Measurements from ENCODE around the gene OR10P1.

The OR10P1 gene

DNA sequence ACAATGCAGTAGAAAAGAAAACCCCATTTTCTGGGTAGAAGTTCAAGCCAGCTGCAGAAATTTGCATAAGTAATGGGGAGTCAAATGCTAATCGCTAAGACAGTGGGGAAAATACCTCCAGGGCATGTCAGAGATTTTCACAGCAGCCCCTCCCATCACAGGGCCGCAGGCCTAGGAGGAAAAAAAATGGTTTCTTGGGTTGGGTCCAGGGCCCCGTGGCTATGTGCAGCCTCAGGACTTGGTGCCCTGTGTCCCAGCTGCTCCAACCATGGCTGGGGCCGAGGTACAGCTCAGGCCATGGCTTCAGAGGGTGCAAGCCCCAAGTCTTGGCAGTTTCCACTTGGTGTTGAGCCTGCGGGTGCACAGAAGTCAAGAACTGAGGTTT is 14.6 kb downstream of the OR10P1 start:
- no peak for DNase-seq (ENCODE audit: low read depth, low spot score)

DNA sequence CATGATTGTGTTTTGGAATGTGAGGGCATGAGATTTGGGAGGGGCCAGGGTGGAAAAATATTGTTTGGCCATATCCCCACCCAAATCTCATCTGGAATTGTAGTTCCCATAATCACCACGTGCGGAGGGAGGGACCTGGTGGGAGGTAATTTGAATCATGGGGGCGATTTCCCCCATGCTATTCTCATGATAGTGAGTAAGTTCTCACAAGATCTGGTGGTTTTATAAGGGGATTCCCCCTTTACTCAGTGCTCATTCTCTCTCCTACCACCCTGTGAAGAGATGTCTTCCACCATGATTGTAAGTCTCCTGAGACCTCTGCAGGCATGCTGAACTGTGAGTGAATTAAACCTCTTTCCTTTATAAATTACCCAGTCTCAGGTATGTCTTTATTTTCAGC is 15.7 kb downstream of the OR10P1 start:
- no peak for DNase-seq (ENCODE audit: low read depth, low spot score)

DNA sequence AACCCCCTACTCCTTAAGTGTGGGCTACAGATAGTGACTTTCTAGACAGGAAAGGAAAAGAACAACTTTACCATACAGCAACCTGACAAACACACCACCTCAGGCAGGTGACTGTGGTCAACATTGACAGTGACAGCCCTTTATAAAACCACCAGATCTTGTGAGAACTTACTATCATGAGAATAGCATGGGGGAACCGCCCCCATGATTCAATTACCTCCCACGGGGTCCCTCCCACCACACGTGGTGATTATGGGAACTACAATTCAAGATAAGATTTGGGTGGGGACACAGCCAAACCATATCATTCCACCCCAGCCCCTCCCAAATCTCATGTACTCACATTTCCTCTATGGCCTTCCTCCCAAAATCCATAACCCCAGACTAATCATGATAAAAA is 16.3 kb downstream of the OR10P1 start:
- DNase-seq (ENCODE audit: low read depth, low spot score): no peak

DNA sequence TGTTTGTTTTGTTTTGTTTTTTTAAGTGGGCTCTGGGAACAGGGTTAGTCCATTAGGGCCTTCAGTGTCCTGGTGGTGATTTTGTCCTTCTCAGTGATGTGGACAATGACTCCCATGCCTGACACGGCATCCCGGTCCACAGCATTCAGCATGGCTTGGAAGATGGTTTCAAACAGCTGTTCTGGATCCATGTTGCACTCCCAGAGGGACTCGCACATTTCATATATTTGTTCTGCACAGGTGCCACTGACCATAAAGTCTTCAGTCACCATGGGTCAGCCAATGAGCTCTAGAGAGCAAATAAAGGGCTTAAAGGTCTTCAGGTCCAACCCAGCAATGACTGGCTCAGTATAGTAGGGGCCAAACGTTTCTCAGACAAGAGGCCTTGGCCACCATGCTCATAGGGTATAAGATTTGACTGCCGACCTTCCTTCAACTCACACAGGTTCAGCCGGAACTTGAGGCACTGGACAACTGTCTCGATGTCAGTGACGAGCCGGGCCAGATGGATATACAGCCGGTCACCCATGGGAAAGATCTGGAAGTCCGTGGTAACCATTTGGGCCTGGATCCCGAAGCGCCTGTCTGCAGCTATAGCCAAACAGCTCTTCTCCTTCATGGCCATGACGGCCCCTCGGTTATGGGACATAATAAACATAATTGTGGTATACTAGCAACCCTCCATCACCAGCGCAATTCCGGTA is 18.0 kb downstream of the OR10P1 start:
- DNase-seq (ENCODE audit: low read depth, low spot score): no peak

DNA sequence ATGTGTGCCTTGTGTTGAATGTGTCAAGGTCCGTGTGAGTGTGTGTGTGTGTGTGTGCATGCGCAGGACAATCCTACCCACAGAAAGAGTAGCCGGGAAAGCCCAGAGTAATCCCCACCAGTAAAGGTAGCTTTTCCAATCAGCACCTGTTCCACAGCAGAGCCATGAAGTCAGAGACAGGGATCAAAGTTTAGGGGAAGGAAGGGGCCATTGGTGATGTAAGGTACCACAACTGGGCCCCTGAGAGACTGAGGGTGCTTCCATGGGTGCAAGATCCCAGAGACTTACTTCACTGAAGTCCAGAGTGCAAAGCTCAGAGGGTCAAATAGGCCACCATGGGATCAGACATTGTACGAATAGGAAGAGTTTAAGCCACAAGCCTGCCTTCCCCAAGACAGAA is 20.5 kb downstream of the OR10P1 start:
- DNase-seq (ENCODE audit: low read depth, low spot score): no peak

DNA sequence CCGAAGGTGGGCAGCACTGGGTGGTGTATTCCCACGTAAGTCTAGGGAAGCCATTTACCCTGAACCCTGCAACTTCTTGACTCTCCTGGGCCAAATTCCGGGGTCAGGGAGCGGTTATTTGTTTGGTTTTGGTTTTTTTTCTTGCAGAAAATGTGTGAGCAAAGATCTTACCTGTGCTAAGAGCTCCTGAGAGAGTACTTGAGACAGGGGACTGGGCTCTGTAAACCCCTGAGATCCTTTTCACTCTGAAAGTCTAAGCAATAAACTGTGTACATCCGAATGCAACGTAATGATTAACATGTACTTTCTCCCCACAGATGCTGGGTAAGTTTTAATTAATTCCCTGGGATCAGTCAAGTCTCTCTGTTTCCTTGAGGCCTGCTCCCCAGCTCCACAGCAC is 21.5 kb downstream of the OR10P1 start:
- DNase-seq (ENCODE audit: low read depth, low spot score): no peak

DNA sequence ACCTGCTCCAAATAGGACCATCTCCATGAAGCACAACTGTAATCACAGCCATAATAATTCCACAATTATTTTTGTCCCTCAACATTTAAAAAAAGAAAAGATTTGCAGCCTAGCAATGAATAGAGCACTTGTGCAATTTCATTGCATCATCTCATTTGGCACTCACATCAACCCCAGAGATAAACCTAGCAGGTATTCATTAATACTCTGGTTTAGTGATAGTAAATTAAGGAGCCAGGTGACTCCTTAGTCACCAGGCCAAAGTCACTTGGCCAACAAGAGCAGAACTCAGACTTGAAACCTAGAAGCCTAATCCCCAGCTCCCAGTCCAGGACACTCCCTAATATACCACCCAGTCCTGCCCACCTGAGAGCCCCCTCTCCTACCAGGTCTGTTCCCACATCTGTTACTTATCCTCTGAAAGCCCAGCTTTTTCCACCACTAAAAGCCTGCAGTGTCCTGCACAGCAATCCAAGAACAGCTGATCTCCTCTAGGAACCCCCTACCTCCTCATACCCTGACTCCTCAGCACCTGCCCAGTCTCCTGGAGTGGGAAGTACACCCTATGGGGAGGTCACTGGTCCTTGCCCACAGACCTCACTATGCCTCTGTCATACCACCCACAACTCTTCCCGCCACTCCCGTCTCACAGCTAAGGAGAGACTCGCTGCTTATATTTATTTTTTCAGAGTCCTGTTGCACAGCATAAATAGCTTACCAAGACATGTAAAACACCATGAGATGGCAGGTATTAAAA is 22.1 kb downstream of the OR10P1 start:
- no peak for DNase-seq (ENCODE audit: low read depth, low spot score)

DNA sequence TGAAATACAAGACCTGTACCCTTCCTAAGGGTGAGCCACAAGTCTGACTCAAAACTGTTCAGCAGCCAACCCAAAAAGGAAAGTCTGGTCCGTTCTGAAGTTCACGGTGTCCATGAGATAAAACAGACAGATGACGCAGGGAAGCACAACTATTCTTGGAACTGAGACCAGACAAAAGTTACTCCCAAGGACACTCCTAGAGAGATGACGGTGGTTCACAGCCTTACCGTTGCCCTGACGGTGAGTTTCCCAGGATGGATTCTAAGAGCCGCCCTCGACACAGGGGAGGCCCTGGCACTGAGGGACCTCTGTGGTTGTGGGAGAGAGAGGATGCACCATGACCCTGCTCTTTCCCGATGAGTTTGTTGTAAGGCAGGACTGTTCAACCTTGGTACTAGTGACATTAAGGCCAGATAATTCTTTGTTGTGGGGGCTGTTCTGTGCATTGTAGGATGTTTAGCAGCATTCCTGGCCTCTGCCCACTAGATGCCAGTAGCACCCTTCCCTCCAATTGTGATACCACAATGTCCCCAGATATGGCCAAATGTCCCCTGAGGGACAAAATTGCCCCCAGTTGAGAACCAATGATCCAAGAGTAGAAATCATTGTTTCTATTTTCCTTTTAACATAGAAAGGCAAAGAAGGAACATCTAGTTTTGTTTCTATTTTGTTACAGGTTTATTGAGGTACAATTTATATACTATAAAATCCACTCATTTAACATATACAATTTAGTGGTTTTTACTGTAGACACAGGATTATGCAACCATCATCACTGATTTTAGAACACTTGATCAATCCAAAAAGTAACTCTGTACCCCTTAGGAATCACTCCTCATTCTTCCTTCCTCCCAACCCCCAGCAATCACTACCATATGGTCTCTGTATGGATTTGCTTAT is 23.0 kb downstream of the OR10P1 start:
- DNase-seq (ENCODE audit: low read depth, low spot score): no peak

DNA sequence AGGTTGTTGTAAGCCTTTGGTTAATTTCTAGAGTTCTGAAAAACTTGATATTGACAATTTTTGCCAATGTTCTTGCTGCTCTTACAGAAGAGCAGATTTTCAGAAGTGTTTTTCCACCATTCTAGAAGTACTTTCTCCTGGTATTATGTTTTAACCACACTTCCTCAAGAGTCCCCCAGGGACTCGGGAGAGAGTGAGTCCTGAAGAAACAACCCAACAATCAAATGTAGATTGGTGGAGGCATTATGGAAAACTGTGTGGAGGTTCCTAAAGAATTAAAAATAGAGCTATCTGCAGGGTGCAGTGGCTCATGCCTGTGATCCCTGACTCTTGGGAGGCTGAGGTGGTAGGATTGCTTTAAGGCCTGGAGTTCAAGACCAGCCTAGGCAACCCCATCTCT is 26.7 kb downstream of the OR10P1 start:
- no peak for DNase-seq (ENCODE audit: low read depth, low spot score)

DNA sequence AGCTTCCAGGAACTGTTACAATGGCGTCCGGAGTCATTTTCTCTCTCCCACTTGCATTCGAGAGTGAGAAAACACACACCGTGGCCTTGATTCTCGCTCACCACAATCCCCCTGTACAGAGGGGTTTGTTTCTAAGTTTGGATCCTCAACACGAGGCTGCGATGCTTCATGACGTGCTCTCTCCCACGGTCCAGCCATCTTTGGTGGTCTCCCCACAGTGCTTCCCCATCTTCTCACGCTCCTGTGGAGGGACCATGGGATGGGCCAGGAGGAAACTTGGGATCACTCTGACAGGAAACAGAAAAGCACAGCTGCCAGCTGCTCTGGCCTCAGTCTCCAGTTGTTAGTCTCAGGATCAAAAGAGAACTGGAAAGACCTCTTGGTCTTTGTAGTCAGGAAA is 28.1 kb downstream of the OR10P1 start:
- DNase-seq (ENCODE audit: low read depth, low spot score): no peak

DNA sequence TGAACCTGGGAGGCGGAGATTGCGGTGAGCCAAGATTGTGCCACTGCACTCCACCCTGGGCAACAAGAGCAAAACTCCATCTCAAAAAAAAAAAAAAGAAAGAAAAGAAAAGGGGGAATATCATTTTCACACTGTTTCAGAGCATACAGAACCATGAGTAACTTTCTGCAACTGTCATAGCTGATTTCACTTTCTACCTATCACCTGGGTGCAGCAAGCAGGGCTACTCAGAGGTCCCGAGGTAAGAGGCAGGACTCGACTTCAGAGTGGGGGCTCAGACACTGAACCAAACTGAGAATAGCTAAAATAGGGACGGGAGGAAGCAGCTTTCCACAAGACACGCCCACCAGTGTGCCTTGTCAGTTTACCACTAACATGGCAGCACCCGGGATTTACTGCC is 29.8 kb downstream of the OR10P1 start:
- DNase-seq (ENCODE audit: low read depth, low spot score): no peak

DNA sequence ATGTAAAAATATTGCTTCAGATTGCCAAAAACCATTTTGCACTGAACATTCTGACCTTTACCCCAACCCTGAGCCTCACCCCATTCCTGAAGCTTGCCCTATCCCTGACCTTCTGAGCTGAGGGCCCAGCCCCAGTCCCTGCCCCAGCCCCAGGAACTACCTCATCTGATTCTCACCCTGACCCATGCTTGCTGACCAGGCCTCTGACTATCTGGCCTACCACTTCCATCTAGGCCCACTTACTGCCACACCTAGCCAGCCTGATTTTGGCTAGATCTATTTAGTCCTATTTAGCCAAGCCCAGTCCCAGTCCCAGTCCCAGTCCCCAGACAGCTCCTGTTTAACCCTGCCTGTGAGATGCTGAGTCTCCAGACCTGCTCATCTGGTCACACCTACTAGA is 33.6 kb downstream of the OR10P1 start:
- DNase-seq (ENCODE audit: low read depth, low spot score): no peak

DNA sequence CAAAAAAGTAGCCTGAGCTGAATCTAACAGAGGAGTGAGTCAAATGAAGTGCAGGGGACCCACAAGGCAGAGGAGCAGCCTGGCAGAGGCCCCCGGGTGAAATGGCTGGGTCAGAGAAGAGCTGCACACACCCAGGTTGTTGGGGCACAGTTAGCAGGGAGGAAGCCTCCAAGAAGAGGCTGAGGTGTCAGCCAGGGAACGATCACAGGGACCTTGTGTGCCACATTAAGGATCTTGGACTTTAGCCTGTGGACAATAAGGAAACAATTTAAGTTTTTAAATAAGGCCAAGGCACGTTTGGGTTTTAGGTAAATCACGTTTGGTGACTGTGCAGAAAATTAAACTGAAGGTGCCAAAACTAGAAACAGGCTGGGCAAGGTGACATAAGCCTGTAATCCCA is 35.1 kb downstream of the OR10P1 start:
- DNase-seq (ENCODE audit: low read depth, low spot score): no peak

DNA sequence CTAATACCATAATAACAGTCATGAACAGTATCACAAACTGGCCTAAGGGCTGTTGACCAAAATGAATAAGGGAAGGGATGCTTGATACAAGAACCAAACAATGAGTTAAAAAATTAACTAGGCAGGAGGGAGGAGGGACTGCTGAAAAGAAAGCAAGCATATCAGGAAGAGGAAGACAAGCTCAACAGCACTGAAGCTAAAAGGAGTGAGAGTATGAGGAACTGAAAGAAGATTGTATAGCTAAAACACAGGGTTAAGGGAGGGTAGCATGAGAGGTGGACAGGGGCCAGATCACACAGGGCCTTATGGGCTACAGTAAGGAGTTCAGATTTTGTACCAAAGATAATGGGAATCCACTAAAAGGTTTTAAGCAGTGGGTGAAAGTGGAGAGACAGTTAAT is 36.9 kb downstream of the OR10P1 start:
- DNase-seq (ENCODE audit: low read depth, low spot score): no peak

DNA sequence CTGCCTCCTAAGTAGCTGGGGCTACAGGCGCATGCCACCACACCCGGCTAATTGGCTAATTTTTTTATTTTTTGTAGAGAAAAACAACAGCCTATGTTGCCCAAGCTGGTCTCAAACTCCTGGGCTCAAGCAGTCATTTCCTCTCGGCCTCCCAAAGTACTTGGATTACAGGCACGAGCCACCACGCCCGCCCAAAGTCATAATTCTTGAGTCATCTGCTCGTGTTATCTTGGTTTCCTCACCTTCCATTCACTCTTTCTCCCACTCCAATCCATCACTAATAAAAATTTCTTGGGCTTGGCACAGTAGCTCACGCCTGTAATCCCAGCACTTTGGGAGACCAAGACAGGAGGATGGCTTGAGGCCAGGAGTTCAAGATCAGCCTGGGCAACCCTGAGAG is 39.0 kb downstream of the OR10P1 start:
- DNase-seq (ENCODE audit: low read depth, low spot score): no peak

DNA sequence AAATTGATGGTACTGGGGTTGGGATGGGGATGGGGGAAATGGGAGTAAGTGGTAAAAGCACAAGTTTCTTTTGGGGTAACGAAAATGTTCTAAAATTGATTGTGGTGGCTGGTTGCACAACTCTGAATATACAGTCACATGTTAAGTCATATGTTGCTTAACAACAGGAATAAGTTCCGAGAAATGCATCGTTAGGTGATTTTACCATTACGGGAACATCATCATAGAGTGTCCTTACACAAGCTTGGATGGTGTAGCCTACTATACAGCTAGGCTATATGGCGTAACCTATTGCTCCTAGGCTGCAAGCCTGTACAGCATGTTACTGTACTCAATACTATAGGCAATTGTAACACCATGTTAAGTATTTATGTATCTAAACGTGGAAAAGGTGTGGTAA is 40.0 kb downstream of the OR10P1 start:
- no peak for DNase-seq (ENCODE audit: low read depth, low spot score)

DNA sequence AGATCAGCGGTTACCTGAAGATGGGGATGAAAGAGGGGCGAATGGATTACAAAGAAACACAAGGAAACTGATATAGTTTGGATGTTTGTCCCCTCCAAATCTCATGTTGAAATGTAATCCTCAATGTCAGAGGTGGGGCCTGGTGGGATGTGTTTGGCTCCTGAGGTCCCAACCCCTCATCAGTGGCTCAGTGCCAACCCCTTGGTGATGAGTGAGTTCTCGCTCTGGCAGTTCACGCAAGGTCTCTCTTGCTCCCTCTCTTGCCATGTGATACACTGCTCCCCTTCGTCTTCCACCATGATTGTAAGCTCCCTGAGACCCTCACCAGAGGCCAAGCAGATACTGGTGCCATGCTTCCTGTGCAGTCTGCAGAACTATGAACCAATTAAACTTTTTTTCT is 43.0 kb downstream of the OR10P1 start:
- no peak for DNase-seq (ENCODE audit: low read depth, low spot score)

DNA sequence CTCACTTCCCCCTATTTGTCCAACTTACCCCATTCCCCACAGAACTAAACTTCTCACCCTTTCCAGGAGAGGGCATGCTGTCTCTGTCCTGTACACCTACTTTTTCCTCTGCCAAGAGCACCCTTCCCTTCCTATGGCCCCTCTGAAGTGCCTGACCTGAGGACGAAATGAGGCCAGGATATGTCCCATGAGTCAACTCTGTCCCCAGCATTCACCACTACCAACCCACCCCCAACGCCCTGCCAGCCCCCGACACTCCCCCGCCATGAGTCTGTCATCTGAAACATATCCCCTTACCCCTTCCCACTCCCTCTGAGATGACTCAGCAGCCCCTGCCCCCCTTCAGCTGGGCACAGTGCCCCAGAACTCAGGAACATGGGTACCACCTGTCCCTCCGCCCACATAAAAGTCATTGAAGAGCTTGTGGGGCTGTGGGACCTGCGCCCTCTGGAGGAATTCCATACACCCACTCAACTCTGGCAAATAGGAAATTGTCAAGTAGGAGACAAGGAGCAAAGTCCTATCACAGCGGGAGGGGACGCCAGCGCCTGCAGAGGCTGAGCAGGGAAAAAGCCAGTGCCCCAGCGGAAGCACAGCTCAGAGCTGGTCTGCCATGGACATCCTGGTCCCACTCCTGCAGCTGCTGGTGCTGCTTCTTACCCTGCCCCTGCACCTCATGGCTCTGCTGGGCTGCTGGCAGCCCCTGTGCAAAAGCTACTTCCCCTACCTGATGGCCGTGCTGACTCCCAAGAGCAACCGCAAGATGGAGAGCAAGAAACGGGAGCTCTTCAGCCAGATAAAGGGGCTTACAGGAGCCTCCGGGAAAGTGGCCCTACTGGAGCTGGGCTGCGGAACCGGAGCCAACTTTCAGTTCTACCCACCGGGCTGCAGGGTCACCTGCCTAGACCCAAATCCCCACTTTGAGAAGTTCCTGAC is 44.7 kb downstream of the OR10P1 start:
- no peak for DNase-seq (ENCODE audit: low read depth, low spot score)

DNA sequence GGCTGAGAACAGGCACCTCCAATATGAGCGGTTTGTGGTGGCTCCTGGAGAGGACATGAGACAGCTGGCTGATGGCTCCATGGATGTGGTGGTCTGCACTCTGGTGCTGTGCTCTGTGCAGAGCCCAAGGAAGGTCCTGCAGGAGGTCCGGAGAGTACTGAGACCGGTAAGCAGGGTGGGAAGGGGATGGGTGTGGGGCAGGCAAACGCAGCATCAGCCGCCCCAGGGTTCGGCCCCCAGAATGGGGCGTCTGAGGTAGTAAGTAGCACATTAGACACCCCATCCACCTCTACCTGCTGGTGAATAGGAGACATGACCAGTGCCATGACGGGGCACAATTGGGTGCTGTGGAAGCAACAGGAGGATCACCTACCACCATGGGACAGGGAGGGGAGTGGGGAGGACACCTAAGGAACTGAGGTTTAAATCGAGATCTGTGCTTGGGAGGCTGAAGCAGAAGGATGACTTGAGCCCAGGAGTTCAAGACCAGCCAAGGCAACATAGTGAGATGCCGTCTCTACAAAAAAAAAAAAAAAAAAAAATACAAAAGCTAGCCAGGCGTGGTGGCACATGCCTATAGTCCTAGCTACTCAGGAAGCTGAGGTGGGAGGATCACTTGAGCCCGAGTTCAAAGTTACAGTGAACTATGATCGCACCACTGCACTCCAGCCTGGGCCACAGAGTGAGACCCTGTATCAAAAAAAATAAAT is 45.5 kb downstream of the OR10P1 start:
- no peak for DNase-seq (ENCODE audit: low read depth, low spot score)

DNA sequence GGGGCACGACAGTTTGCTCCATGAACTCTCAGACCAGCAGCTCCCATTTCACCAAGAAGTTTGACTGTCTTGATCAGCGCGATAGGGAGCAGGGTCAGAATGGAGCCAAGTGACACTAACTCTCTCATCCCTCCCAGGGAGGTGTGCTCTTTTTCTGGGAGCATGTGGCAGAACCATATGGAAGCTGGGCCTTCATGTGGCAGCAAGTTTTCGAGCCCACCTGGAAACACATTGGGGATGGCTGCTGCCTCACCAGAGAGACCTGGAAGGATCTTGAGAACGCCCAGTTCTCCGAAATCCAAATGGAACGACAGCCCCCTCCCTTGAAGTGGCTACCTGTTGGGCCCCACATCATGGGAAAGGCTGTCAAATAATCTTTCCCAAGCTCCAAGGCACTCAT is 47.0 kb downstream of the OR10P1 start:
- DNase-seq (ENCODE audit: low read depth, low spot score): no peak

Measured in brain pericyte (primary cell).